HG03280 (cell line): Measurements from ENCODE around the gene PLXDC2.

Source experiments
- ATAC-seq: cut with Tn5 transposase; IDR thresholded peaks from one replicate; pipeline ENCODE4 v1.9.1; 2021; ENCODE audit warnings: mild to moderate bottlenecking, moderate library complexity; ENCODE audit not compliant: unreplicated experiment

Gene PLXDC2

DNA sequence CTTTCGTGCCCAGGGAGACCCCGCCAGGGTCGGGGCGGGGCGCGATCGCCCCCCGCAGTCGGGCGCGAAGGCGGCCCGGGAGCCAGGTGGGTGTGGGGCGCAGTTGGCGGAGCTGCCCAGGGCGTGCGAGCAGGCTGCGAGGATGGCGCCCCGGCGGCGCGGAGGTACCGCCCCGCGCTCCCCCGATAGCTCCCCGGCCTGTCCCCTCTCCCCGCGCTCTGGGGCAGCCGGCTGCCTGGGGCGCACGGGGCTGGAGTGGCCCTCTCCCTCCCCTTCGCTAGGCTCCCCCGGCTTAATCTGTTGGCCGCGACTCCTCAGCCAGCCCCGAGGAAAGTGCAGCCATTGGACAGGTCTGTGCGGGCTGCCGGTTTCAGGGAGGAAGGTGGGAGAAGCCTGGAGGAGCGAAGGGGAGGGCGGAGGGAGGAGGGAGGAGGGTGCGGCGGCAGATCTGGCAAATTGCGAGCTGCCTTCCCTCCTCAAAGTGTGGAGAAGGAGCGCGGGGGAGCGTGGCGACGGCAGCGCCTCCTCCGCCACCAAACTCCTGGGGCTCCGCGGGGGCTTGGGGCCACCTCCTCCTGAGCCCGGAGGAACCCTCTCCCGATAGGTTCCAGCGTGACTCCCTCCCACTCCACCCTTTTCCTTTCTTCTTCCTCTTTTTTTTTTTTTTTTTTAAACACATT, 361 bp upstream of the PLXDC2 start:
- ATAC-seq: no peak

GRCh38 chr10:19817231-19817933, 1.1 kb downstream of the PLXDC2 start:
- ATAC-seq: no peak

GRCh38 chr10:19818876-19819275, 2.6 kb downstream of the PLXDC2 start:
- ATAC-seq: no peak

DNA sequence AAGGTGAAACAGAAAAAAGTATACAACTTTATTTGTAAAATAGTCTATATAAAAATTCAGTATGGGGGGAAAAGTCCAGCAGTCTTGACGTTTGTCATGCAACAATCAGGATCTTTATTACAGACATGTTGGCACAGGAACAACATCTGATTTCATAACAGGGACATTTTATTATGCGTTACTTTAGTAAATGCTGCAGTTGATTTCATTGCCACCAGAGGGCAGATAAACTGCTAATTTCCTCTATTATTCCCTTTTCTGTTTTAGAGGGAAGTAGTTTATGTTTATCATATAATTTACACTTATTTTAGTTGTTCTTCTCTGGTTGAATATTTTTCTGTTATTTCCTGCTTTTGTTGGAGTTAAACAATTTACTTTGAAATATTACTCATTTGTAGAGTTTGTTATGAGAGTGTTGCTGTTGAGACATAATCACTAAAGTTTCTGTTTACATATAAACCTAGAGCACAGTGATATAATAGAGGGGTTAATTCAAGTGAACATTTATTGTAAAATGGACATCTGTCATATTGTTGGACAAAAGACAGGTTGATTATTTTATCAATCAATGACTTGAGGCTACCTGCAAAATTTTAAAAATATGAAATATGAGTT, 3.3 kb downstream of the PLXDC2 start:
- no peak for ATAC-seq

DNA sequence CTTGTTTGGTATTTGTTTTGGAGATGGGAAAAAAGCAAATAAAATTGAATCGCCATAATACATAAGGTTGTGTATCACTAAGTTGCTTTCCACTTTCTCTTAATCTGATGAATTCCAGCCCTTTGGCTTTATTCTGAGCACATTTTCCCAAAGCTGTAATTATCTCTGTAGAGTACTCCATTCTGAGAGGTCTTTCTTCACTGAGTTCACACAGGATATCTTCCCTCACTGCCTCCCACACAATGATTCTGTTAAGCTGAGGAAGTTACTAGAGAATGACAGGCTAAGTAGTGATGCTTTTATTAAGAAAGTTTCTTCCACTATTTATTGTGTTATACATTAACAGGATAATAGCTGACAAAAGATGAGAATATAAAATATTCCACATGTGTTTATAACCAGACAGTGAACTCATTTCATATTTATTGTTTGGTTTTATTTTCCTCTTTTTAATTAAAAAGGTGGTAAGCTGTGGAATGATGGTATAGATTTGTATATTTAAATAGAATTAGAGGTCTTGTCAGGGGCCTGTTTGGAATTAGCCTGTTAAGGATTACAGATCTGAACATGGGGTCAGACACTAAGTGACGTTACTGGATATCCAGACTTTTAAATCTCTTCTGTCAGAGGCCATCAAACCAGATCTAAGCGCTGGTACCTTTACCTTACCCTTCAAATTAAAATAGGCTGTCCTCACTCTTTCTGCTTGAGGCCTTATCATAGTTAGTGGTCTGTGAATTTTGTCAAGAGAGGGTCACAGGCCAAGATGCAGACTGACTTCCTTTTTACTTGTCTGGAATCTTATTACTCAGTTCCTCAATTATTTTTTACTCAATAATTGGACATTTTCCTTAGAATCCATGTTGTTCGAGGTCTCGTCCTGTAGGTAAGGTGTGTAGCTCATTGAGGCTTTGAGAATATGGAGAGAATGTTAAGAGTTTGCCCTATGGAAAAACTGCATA, 8.4 kb downstream of the PLXDC2 start:
- no peak for ATAC-seq

DNA sequence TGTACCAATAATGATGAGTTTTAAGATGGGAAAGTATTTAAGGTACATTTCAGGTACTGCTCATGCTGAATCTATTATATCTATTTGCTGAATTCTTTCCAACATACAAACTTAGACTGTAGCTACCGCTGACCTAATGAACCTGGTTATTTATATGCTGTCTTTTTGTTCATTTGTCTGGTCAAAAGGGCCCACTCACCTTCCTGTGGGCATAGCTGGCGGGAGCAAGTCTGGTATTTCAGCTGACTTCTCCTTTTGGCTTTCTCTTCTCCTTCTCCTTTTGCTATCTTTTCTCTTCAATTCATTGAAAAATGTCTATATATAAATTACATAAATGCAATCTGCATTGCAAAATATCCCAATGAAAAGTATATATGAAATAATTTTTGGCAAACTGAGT, 9.5 kb downstream of the PLXDC2 start:
- ATAC-seq: no peak

DNA sequence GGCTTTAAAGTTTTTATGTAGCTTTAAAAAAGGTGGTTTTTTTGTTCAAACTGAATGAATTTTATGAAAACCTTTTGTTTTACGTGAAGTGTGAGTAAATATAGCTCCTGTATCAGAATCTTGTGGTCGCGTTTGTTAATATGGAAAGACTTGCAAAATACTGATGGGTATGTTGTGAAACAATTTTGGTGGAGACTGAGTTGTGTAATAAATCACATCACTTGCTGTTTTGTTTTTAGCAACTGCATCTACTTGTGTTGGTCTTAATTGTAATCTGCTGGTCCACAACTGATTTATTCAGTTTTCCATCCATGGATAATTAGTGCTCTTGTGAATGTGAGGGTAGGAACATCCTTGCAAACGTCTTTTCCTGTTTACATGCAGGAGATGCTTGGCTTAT, 10.5 kb downstream of the PLXDC2 start:
- ATAC-seq: no peak

GRCh38 chr10:19828278-19829049, 12.2 kb downstream of the PLXDC2 start:
- ATAC-seq: no peak

DNA sequence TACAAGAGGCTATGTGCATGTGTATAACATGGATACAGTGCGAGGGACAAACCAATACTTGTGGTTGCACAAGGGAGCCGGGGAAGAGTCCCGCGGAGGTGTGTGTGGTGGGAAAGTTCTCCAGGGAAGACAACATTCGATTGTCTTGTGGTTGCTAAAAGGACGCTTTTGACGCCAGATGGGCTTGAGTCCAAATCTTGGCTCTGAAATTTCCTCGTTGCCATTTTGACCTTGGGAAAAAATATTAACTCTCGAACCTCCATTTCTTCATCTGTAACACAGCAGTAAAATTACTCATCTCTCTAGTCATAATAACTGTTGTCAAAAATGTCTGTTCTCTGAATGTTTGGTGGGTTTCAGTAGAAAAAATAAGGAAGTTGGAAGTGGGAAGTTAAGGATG, 16.5 kb downstream of the PLXDC2 start:
- ATAC-seq: no peak

- no peak for ATAC-seq
Observed at GRCh38 chr10:19833170-19833824, 17.1 kb downstream of the PLXDC2 start.

DNA sequence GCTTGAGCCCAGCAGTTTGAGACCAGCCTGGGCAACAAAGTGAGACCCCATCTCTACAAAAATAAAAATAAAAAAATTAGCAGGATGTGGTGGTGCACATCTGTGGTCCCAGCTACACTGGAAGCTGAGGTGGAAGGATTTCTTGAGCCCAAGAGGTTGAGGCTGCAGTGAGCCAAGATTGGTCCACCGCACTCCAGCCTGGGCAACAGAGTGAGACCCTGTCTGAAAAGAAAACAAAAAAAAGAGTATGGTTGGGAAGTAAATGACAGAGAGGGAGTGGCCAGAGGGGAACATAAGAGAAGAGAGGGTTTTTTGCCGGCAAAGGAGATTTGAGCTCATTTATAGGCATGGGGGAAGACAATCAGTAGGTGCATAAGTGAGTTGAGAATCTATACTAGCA, 19.7 kb downstream of the PLXDC2 start:
- no peak for ATAC-seq

- ATAC-seq: no peak
Observed at GRCh38 chr10:19839090-19839489, 22.9 kb downstream of the PLXDC2 start.

- no peak for ATAC-seq
Observed at GRCh38 chr10:19839552-19839951, 23.3 kb downstream of the PLXDC2 start.

DNA sequence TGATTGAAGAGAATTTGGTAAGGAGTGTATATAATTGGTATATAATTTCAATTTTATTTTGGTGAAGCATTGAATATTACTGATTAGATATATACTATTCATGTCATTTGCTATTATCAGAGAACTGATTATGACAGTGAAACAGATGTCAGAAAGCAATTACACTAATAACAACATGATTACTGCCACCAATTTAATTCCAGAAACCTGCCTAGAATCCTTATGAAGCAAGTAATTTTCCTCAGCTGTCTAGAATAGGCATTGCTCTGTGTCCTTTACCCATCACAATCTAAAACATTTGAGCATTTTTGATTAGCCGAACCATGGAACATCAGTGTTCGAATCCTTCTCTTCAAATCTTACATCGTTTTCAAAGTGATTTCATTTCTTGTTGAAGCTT, 24.5 kb downstream of the PLXDC2 start:
- ATAC-seq: no peak

- no peak for ATAC-seq
Observed at GRCh38 chr10:19843487-19843886, 27.3 kb downstream of the PLXDC2 start.

DNA sequence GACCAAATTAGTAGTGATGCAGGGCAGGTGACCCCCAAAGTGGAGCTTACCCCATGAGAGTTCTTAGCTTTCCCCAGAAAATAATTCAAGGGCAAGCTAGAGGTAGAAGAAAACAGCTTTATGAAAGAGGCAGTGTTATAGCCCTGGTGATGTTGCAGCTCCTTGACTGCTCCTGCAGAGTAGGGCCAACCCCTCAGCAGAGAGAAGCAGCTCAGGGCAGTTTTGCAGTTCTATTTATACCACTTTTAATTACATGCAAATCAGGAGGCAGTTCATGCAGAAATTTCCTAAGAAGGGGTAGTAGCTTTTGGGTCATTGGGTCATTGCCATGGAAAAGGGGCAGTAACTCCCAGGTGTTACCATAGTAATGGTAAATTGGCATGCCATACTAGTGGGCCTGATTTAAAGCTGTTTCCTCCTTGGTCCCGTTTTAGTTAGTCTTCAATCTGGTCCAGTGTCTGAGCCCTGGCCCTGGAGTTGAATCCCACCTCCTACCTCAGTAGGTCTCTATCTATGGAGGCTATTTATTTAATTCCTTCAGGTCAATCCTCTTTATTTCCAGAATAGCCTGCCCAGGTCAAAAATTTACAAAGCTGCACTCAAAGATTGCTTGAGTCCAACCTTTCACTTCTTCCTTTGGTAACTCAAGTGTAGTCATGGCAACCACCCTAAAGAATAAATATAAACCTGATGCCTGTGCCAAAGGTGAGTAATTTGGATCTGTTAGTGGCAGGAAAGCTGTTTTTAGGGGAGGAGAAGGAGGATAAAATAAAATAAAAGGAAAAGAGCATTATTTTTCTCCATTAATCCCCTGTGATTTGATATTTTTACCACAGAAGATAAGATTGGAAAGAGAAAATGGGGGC, 29.5 kb downstream of the PLXDC2 start:
- no peak for ATAC-seq

DNA sequence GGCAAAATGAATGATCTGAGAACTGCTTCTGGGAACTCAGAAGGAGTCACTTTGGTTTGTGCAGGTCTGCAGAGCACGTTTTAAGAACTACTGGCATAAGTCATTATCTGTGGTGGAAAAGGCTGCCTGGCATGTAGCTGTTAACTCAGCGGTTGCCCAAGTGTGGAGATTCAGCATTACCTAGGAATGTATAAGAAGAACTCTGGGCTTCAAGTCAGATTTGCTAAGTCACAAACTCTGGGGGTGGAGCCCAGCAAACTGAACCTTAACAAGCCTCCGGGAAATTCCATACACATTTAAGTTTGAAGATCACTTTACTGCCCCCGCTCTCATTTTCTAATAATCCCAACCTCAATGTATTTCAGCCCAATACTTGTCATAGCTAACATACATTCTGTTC, 31.1 kb downstream of the PLXDC2 start:
- ATAC-seq: no peak

DNA sequence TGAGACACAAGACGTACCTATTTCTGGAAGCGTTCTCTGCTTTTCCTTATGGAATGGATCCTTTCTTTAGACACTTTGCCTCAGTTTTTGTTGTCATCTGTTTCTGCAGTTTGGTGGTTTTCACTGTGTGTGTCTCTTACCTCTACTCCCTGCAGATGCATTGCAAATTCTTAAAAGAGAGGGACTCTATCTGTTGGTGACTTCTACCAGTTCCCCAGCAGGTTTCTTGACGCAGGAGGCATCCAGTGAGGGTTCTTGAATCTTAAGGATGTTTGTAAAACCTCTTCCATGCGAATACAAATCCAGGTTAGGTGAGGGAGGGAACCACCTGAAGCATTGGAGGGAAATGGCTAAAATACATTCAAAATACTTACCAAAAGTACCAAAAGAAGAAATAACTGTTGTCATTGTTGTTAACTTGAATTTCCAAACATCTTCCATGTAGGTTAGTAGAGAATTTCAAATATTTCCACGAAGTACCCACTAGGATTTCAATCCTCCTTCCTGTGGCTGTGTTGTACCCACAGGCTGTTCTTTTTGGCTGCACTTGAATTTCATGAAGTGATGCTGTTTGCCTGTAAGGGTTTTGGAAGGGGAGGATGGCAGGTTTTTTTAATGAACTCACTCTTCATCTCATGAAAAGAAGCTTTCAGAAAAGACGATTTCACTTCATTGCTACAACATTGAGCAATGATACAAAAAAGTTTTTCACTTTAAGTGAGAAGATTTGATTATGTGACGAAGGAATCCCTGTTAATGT, 32.2 kb downstream of the PLXDC2 start:
- ATAC-seq: no peak
